Astrocyte (in vitro differentiated cells and primary cell): ENCODE data around the gene DNAJA4.

Experiments
- EZH2 ChIP-seq: IDR thresholded peaks from 2 replicates; pipeline ENCODE4 v1.6.1; 2012; ENCODE audit warnings: mild to moderate bottlenecking, low read length, inconsistent platforms; ENCODE audit not compliant: insufficient read depth
- TF ChIP-seq, protein P1 (sequence below): IDR thresholded peaks from 2 replicates; pipeline ENCODE4 v1.5.1; 2011; ENCODE audit warnings: low read depth, mild to moderate bottlenecking, inconsistent platforms, low read length, moderate library complexity; ENCODE audit not compliant: insufficient read depth

DNA sequence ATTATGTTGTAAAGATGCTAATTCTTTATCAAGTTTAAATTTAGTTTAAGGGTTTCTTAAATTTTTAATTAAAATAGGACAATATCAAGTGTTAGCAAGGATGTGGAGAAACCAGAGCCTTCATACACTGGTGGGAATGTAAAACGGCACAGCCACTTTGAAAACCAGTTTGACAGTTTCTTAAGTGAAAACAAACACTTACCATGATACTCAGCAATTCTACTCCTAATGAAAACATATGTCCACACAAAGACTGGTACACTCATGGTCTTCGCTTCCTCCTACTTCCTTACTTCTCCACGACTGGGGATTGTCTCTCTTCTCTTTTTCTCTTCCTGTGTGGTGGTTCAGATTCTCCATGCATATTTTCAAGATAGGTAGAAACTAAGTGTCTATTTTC, 25.9 kb downstream of the DNAJA4 start:
- TF ChIP-seq, protein P1, sequence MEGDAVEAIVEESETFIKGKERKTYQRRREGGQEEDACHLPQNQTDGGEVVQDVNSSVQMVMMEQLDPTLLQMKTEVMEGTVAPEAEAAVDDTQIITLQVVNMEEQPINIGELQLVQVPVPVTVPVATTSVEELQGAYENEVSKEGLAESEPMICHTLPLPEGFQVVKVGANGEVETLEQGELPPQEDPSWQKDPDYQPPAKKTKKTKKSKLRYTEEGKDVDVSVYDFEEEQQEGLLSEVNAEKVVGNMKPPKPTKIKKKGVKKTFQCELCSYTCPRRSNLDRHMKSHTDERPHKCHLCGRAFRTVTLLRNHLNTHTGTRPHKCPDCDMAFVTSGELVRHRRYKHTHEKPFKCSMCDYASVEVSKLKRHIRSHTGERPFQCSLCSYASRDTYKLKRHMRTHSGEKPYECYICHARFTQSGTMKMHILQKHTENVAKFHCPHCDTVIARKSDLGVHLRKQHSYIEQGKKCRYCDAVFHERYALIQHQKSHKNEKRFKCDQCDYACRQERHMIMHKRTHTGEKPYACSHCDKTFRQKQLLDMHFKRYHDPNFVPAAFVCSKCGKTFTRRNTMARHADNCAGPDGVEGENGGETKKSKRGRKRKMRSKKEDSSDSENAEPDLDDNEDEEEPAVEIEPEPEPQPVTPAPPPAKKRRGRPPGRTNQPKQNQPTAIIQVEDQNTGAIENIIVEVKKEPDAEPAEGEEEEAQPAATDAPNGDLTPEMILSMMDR: no peak
- no peak for TF ChIP-seq EZH2
